Progenitor cell of endocrine pancreas (in vitro differentiated cells): ENCODE measurements around the gene LCN15. TPM values are rescaled to one million over a fixed set of nuclear protein-coding genes. Genes with fewer than 3 reads are reported as not detected.

Experiments used
- DNase-seq: peaks from one replicate; pipeline ENCODE4 v3.0.0; 2021; ENCODE audit warnings: low spot score; ENCODE audit not compliant: unreplicated experiment
- H3K27ac Mint-ChIP-seq: 2 replicates; pipeline ENCODE4 v1.8.0; 2021; ENCODE audit warnings: mild to moderate bottlenecking, moderate library complexity, mixed read lengths
- H3K27me3 Mint-ChIP-seq: 2 replicates; pipeline ENCODE4 v1.8.0; 2021; ENCODE audit warnings: mixed read lengths
- H3K36me3 Mint-ChIP-seq: 2 replicates; pipeline ENCODE4 v1.8.0; 2022; ENCODE audit warnings: mixed read lengths; ENCODE audit not compliant: insufficient read depth
- H3K4me1 Mint-ChIP-seq: 2 replicates; pipeline ENCODE4 v1.8.0; 2021; ENCODE audit warnings: low read depth, mixed read lengths
- H3K4me3 Mint-ChIP-seq: 2 replicates; pipeline ENCODE4 v1.8.0; 2021; ENCODE audit warnings: low read depth, mild to moderate bottlenecking, moderate library complexity, mixed read lengths
- H3K9me3 Mint-ChIP-seq: 2 replicates; pipeline ENCODE4 v1.8.0; 2021; ENCODE audit warnings: low read depth, mixed read lengths
- total RNA-seq: library from RNA; stranded (reverse); gene quantifications from 2 replicates; pipeline ENCODE4 v1.2.1, GENCODE V29; 2021
- TF ChIP-seq, protein P1 (sequence below): fragments of 200-600 bp; sonication (generic); IDR thresholded peaks from one replicate; pipeline ENCODE4 v1.5.0; 2021; ENCODE audit warnings: antibody characterized with exemption, mild to moderate bottlenecking; ENCODE audit not compliant: unreplicated experiment

LCN15 gene
- total RNA-seq, 1 donor from 2014 or later: not detected

DNA sequence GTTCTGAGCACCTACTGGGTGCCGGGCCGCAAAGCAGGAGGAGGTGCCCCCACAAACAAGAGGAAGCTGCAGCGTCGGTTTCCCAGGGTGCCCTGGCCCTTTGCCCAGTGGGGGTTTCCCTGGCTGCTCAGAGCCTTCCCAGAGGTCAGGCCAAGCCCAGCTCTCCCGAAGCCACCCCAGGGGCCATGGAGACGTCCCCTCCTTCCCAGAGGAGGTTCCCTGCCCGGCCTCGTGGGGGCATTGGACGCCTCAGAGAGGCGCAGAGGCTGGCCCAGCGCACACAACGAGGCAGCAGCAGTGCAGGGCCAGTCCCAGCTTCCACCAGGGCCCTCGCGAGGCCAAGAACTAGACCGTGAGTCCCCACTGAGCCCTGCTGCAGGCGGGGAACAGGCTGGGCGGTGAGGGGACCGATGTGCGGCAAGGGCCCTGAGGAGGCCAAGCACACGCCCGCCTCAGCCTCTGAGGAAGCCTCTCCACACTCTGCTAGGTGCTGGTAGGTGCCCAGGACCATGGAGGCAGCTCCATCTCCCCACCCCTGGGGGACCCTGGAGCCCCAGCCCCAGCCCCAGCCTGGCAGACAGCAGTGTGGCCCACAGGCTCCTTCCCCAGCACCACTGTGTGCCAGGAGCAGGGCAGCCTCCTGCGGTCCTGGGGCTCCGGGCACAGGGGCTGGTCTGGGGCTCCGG, 45.0 kb downstream of the LCN15 start:
- DNase-seq: no peak
- no peaks in the 10 kb centered on the region for H3K27me3 Mint-ChIP-seq

DNA sequence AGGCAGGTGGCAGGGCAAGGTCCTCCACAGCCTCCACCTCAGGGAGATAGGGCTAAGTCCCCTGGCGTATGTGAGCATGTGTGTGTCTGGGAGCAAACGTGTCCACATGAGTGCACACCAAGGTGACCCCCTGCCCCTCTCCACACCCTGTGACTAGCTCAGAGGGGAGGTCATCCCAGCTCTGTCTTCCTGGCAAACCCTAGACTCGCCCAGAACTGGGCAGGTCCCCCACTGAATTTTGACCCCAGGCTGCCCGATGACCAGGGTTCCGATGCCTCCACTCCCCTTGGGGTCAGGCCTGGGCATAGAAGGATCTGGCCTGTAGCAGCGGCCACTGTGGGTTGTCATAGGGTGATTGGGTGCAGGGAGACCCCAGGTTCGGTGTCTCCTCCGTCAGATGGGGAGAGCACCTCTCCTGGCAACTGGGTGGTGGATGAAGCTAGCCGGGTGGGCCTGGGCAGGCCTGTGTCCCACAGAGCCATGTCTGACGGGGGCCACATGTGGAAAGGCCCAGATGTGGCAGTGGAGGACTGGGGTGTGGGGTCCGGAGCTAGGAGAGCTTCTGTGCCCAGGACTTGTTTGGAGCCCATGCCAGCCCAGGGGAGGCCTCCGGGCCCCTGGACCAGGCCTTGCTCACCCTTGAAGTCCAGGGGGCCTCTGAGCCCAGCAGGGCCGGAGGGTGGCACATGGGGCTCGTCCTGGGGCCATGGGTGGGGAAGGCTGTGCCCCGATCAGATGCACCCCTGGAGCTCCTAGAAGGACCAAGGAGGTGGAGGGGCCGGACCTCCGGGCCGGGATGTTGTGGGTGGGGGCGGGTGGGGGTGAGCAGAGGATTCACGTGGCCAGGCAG, 45.7 kb downstream of the LCN15 start:
- Mint-ChIP-seq H3K4me3 (no peak overlapping the region), H3K36me3 (peaks cover 8% of the 10 kb centered on the region), H3K27me3 (no peaks in the 10 kb centered on the region), H3K9me3 (no peaks in the 10 kb centered on the region), H3K27ac (no peak overlapping the region), H3K4me1 (no peaks in the 10 kb centered on the region)
- TF ChIP-seq, protein P1, sequence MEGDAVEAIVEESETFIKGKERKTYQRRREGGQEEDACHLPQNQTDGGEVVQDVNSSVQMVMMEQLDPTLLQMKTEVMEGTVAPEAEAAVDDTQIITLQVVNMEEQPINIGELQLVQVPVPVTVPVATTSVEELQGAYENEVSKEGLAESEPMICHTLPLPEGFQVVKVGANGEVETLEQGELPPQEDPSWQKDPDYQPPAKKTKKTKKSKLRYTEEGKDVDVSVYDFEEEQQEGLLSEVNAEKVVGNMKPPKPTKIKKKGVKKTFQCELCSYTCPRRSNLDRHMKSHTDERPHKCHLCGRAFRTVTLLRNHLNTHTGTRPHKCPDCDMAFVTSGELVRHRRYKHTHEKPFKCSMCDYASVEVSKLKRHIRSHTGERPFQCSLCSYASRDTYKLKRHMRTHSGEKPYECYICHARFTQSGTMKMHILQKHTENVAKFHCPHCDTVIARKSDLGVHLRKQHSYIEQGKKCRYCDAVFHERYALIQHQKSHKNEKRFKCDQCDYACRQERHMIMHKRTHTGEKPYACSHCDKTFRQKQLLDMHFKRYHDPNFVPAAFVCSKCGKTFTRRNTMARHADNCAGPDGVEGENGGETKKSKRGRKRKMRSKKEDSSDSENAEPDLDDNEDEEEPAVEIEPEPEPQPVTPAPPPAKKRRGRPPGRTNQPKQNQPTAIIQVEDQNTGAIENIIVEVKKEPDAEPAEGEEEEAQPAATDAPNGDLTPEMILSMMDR: no peak
- DNase-seq: no peak

More for the DNA sequence above, 45.0 kb downstream of the LCN15 start:
- peaks cover 14% of the 10 kb centered on the region for H3K36me3 Mint-ChIP-seq
- no peaks in the 10 kb centered on the region for H3K9me3 Mint-ChIP-seq
- H3K27ac Mint-ChIP-seq: no peak overlapping the region
- H3K4me3 Mint-ChIP-seq: no peak overlapping the region
- H3K4me1 Mint-ChIP-seq: peaks cover under 1% of the 10 kb centered on the region
- TF ChIP-seq, protein P1: no peak

DNA sequence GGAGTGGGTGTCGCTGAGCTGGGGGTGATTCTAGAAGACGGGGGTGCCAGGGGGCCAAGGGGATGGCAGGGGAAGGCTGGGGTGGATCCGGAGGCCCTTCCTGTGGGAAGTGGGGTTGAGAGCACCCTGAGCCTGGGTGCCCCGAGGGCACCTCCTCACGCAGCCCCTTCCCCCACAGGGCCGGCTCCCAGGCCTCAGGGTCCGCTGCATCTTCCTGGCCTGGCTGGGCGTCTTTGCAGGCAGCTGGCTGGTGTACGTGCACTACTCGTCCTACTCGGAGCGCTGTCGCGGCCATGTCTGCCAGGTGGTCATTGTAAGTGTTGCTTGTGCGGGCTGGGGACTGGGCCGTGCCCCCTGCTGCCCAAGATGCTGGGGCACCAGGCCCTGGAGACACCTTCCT, 46.9 kb downstream of the LCN15 start:
- TF ChIP-seq, protein P1: no peak
- H3K27ac Mint-ChIP-seq: no peak overlapping the region
- peaks cover 3% of the 10 kb centered on the region for H3K4me1 Mint-ChIP-seq

DNA sequence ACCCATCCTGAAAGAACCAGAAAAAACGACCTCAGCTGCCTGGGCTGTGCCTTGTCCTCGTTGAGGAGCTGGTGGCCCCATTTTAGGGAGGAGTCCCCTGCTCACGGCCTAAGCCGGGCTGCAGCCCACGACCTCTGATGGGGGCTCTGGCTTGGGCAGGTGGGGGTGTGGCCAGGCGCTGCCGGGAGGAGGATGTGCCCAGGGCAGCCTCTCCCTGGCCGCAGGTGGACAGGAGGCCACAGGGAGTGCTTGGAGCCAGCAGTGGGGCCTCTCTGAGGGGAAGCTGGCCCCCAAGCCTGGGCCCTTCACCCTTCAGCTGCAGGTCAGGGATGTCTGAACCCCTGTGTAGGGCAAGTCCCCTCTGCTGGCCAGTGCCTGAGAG, 49.4 kb downstream of the LCN15 start:
- no peak for DNase-seq
- Mint-ChIP-seq H3K4me1 (peaks cover 4% of the 10 kb centered on the region), H3K27ac (no peak overlapping the region), H3K36me3 (peaks cover 5% of the 10 kb centered on the region), H3K9me3 (no peaks in the 10 kb centered on the region), H3K27me3 (peaks cover 3% of the 10 kb centered on the region), H3K4me3 (no peak overlapping the region)
- TF ChIP-seq, protein P1: no peak

More for the DNA sequence above, 46.9 kb downstream of the LCN15 start:
- no peaks in the 10 kb centered on the region for H3K9me3 Mint-ChIP-seq
- peaks cover 7% of the 10 kb centered on the region for H3K36me3 Mint-ChIP-seq
- H3K27me3 Mint-ChIP-seq: no peaks in the 10 kb centered on the region
- no peak for DNase-seq
- H3K4me3 Mint-ChIP-seq: no peak overlapping the region

DNA sequence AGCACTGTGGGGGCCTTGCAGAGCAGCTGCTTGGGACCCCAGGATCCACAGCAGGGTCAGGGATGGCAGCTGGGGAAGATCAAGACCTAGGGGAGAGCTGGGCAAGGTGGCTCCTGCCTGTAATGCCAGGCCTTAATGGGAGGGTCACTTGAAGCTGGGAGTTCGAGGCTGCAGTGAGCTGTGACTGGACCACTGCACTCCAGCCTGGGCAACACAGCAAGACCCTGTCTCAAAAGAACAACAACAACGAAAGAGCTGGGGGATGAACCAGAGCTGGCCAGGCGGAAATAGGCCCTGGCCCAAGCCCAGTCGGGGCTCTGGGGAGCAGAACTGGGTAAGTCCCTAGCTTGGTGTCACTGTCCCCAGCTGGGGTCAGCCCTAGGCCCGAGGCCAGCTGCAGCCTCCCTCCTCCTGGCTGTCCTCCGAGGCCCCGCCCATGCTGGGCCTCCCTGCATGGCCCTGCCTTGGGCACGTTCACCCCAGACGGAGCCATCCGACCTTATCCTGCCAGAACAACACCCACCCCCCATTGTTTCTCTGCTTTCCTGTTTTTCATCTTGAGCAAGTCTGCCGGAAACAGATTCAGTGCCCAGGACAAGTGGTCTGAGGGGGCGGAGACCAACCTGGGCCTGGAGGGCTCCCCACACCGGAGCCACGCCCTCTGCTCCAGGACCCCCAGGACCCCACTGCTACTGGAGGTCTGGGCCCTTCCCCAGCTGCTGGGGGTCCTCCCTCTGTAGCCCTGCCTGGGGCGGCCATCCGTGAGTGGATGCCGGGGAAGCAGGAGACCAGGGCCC, 50.0 kb downstream of the LCN15 start:
- no peaks in the 10 kb centered on the region for H3K9me3 Mint-ChIP-seq
- H3K27me3 Mint-ChIP-seq: peaks cover 3% of the 10 kb centered on the region
- peak overlapping the region; percentile 21 for H3K4me3 Mint-ChIP-seq
- H3K27ac Mint-ChIP-seq: peak overlapping the region; percentile 69
- DNase-seq: no peak
- TF ChIP-seq, protein P1: no peak
- peaks cover 4% of the 10 kb centered on the region for H3K4me1 Mint-ChIP-seq
- peaks cover 5% of the 10 kb centered on the region for H3K36me3 Mint-ChIP-seq
